Liver (tissue), 9 donors: ENCODE data around the gene TTC28. TPM values are rescaled to one million over a fixed set of nuclear protein-coding genes. Genes with fewer than 3 reads are reported as not detected.

Experiments
- DNase-seq: peaks from one replicate; pipeline ENCODE4 v3.0.0-alpha.2; 2017; ENCODE audit warnings: low spot score
- H3K27ac ChIP-seq, 2 donors: one replicate each; pipeline ENCODE4 v1.7.0; 2013; ENCODE audit warnings: inconsistent platforms in 2 of 2, low read length in 2 of 2, control low read depth in 1 of 2, low read depth in 1 of 2, mild to moderate bottlenecking in 1 of 2
- H3K27me3 ChIP-seq, 4 donors: one replicate each; pipeline versions ENCODE4 v1.6.1 to v1.7.0; 2013; ENCODE audit warnings: low read length in 3 of 4, inconsistent platforms in 1 of 4, mild to moderate bottlenecking in 1 of 4, moderate library complexity in 1 of 4; ENCODE audit not compliant: control insufficient read depth in 4 of 4, insufficient read depth in 4 of 4
- H3K36me3 ChIP-seq, 4 donors: one replicate each; pipeline versions ENCODE4 v1.6.1 to v1.7.0; 2013; ENCODE audit warnings: low read length in 3 of 4, mild to moderate bottlenecking in 3 of 4, low read depth in 1 of 4, moderate library complexity in 1 of 4; ENCODE audit not compliant: control insufficient read depth in 4 of 4, insufficient read depth in 3 of 4
- H3K4me1 ChIP-seq, 4 donors: one replicate each; pipeline versions ENCODE4 v1.6.1 to v1.7.0; 2013; ENCODE audit warnings: low read length in 3 of 4, mild to moderate bottlenecking in 3 of 4, moderate library complexity in 1 of 4; ENCODE audit not compliant: control insufficient read depth in 4 of 4, insufficient read depth in 4 of 4
- H3K4me3 ChIP-seq, 3 donors: one replicate each; pipeline versions ENCODE4 v1.6.1 to v1.7.0; 2013; ENCODE audit warnings: low read length in 3 of 3, control low read depth in 1 of 3, low read depth in 1 of 3, mild to moderate bottlenecking in 1 of 3
- H3K9ac ChIP-seq, 2 donors: one replicate each; pipeline ENCODE4 v1.7.0; 2013; ENCODE audit warnings: low read length in 2 of 2, mild to moderate bottlenecking in 2 of 2, moderate library complexity in 2 of 2, control low read depth in 1 of 2, low read depth in 1 of 2
- H3K9me3 ChIP-seq, 4 donors: one replicate each; pipeline versions ENCODE4 v1.6.1 to v1.7.0; 2013; ENCODE audit warnings: low read length in 3 of 4; ENCODE audit not compliant: control insufficient read depth in 4 of 4
- ATF3 ChIP-seq: IDR thresholded peaks from 2 replicates; pipeline ENCODE4 v1.6.1; 2016; ENCODE audit warnings: antibody characterized with exemption
- CTCF ChIP-seq: fragments of 150-350 bp; IDR thresholded peaks from 2 replicates; pipeline ENCODE4 v1.5.1; 2017; ENCODE audit warnings: improper control_type of control experiment, low read depth, low read length; ENCODE audit not compliant: missing input control
- EGR1 ChIP-seq, 2 donors: IDR thresholded peaks; 2 replicates each; pipeline ENCODE4 v1.6.1; 2016 to 2018; ENCODE audit warnings: antibody characterized with exemption in 2 of 2, low read depth in 2 of 2
- GABPA ChIP-seq, 2 donors: IDR thresholded peaks in 1 of 2; conservative IDR thresholded peaks in 1 of 2; 2 replicates each; pipeline ENCODE4 v1.6.1; 2016; ENCODE audit warnings: antibody characterized with exemption in 2 of 2, mild to moderate bottlenecking in 1 of 2, moderate library complexity in 1 of 2
- HNF4A ChIP-seq, 2 donors: conservative IDR thresholded peaks; 2 replicates each; pipeline ENCODE4 v1.6.1; 2016; ENCODE audit warnings: antibody characterized with exemption in 2 of 2, mild to moderate bottlenecking in 2 of 2
- NR2F2 ChIP-seq: IDR thresholded peaks from 2 replicates; pipeline ENCODE4 v1.6.1; 2016; ENCODE audit warnings: antibody characterized with exemption
- REST ChIP-seq: IDR thresholded peaks from 2 replicates; pipeline ENCODE4 v1.6.1; 2016; ENCODE audit warnings: antibody characterized with exemption, mild to moderate bottlenecking
- RXRA ChIP-seq, 2 donors: IDR thresholded peaks; 2 replicates each; pipeline ENCODE4 v1.6.1; 2017 to 2018; ENCODE audit warnings: antibody characterized with exemption in 2 of 2, mild to moderate bottlenecking in 1 of 2
- SP1 ChIP-seq: IDR thresholded peaks from 2 replicates; pipeline ENCODE4 v1.6.1; 2018; ENCODE audit warnings: antibody characterized with exemption, mild to moderate bottlenecking
- WGBS: extraction: QIAGEN DNeasy Blood & Tissue Kit; methylation state at CpG from one replicate; pipeline ENCODE4 v1.1.7; 2013; 5-methylcytosine and 5-hydroxymethylcytosine counted together
- polyA plus RNA-seq, 2 donors: library from polyadenylated mRNA; stranded (reverse) in 1 of 2; unstranded in 1 of 2; fragments of 200-250 nt in 1 of 2; fragments of >200 nt in 1 of 2; fragmentation: Nextera tagmentation in 1 of 2; extraction: Ambion mirVana in 1 of 2; gene quantifications; one replicate each; pipeline versions ENCODE4 v1.2.1 to v1.2.3, GENCODE V29; 2013 to 2015
- total RNA-seq, 2 donors: library from RNA; depleted of rRNA; stranded (reverse); fragments of >200 nt; gene quantifications; one replicate each; pipeline ENCODE4 v1.2.3, GENCODE V29; 2014
- donor health status: healthy.
- donor health status: healthy.
- donor health status: healthy.
- donor health status: healthy.
- donor health status: healthy.

Gene TTC28
- total and polyA plus RNA-seq, 4 donors: 4.2 to 19.4 (median 5.9) TPM

- H3K27ac ChIP-seq: no peak overlapping the region
- 93% methylated on average over 5 of the region's 5 CpGs for WGBS
- TF ChIP-seq ATF3 (no peak), GABPA (IDR thresholded peaks at IDR 0.05 in 1 of 2, conservative IDR thresholded peaks at IDR 0.05 in 1 of 2) (no peak), EGR1 (IDR thresholded peaks at IDR 0.05; ENCODE audit: low read depth in 2 of 2) (no peak), CTCF (no peak)
- H3K27me3 ChIP-seq: no peaks in the 10 kb centered on the region
- DNase-seq: no peak
- no peaks in the 10 kb centered on the region for H3K9me3 ChIP-seq
- H3K9ac ChIP-seq: no peak overlapping the region
- H3K4me1 ChIP-seq: peaks cover 0 to 3% (median under 1%) of the 10 kb centered on the region in 4 donors
- no peaks in the 10 kb centered on the region for H3K36me3 ChIP-seq
- no peak overlapping the region for H3K4me3 ChIP-seq
These were observed 533.0 kb downstream of the TTC28 start for GRCh38 chr22:28146401-28147314.

DNA sequence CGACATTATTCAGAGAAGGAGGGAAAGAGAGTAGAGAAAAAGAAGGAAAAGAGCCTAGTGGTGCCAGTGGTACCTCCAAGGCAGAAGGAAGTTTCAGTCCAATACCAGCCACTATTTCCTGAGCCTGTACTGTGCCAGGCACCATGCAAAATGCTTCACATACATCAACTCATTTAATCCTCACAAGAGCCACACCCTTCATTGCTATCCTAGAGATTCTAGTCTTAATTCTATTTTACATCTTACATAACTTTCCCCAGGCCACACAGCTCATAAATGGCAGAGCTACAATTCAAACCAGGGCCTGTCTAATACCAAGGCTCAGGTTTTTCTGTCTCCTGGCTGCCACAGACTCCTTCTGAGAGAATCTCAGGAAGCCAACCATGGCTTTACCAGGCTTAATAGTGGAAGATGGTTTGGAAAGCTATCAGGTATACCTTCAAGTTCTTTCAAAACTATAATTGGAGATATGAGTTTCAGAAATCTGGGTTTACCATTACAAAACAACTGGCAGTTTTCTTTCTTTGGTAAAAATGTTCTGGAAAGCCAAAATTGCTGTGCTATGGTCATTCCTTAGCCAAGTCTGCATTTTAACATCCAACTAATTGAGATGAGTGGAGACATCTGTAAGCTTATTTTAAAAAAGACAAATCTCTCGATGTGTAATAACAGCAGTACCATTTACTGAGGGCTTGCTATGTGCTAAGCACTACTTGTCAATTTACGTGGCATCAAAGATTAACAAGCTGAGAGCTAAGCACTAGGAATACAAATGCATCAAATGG, 535.5 kb downstream of the TTC28 start:
- Histone ChIP-seq H3K27ac (no peak overlapping the region), H3K9ac (no peak overlapping the region), H3K36me3 (no peaks in the 10 kb centered on the region), H3K9me3 (no peaks in the 10 kb centered on the region), H3K4me1 (no peaks in the 10 kb centered on the region), H3K27me3 (no peaks in the 10 kb centered on the region), H3K4me3 (no peak overlapping the region)
- 95% methylated on average over 3 of the region's 3 CpGs for WGBS
- DNase-seq: no peak
- no peak for TF ChIP-seq EGR1 (IDR thresholded peaks at IDR 0.05; ENCODE audit: low read depth in 2 of 2)
- TF ChIP-seq REST: no peak
- no peak for TF ChIP-seq CTCF
- no peak for TF ChIP-seq ATF3
- no peak for TF ChIP-seq SP1
- no peak for TF ChIP-seq RXRA (IDR thresholded peaks at IDR 0.05)
- TF ChIP-seq NR2F2: no peak
- TF ChIP-seq HNF4A (conservative IDR thresholded peaks at IDR 0.05): no peak
- TF ChIP-seq GABPA (IDR thresholded peaks at IDR 0.05 in 1 of 2, conservative IDR thresholded peaks at IDR 0.05 in 1 of 2): no peak
